HCT116 (cell line): Measurements from ENCODE around the gene IBA57. TPM values are rescaled to one million over a fixed set of nuclear protein-coding genes. Genes with fewer than 3 reads are reported as not detected.

Source experiments
- ATAC-seq: fragments of 200-7000 bp; cut with Tn5 transposase; 2 replicates; pipeline ENCODE4 v1.9.1; 2020; ENCODE audit warnings: mild to moderate bottlenecking, moderate library complexity
- BruUV-seq: library from RNA; stranded (reverse); fragments of 400-500 nt; replicated peaks from 2 replicates; lab custom pipeline; 2021; lab: Mats Ljungman, UMichigan
- CTCF ChIA-PET: fragments of 300-600 bp; sonication (Branson Sonifier 250); formaldehyde crosslinking; loops from one replicate; lab custom pipeline; 2021; ENCODE audit warnings: antibody characterized with exemption; lab: Charles Lee
- POLR2A ChIA-PET: fragments of 300-600, 350-600 bp; sonication (Branson Sonifier 250); formaldehyde crosslinking; loops from one replicate; lab custom pipeline; 2021; ENCODE audit warnings: antibody characterized with exemption; lab: Charles Lee
- RAD21 ChIA-PET, 2 experiments: fragments of 300-600 bp; sonication (Branson Sonifier 250); formaldehyde crosslinking; loops; one replicate each; lab custom pipeline; 2023; ENCODE audit warnings: low total read pairs in 2 of 2; ENCODE audit not compliant: uncharacterized antibody in 2 of 2, unreplicated experiment in 2 of 2, low non-redundant PET in 1 of 2; lab: Charles Lee
- DNase-seq: peaks from one replicate; pipeline ENCODE4 v3.0.0-alpha.2; 2010; ENCODE audit warnings: low read depth, low spot score
- H2AFZ ChIP-seq: fragments of 200-600 bp; shearing (Covaris generic), sonication (generic); 2 replicates; pipeline ENCODE4 v1.6.1; 2017; ENCODE audit warnings: low read depth, mixed run types, mixed read lengths, antibody characterized with exemption, low read length; ENCODE audit not compliant: poor library complexity, severe bottlenecking
- H3K27ac ChIP-seq: 2 replicates; pipeline ENCODE4 v1.5.1; 2012; ENCODE audit warnings: low read depth, low read length
- H3K27me3 ChIP-seq: fragments of 200-600 bp; sonication (generic); 2 replicates; pipeline ENCODE4 v1.6.1; 2016; ENCODE audit warnings: mixed run types, low read length, mixed read lengths; ENCODE audit not compliant: insufficient read depth
- H3K36me3 ChIP-seq, 2 experiments: fragments of 200-500 bp in 1 of 2; fragments of 200-600 bp in 1 of 2; sonication (Bioruptor generic) in 1 of 2; sonication (generic) in 1 of 2; 2 replicates each; pipeline versions ENCODE4 v1.5.1 to v1.6.1; 2014 to 2016; ENCODE audit warnings: low read length in 2 of 2, inconsistent platforms in 1 of 2, mixed read lengths in 1 of 2, mixed run types in 1 of 2; ENCODE audit not compliant: insufficient read depth in 2 of 2, control insufficient read depth in 1 of 2
- H3K4me1 ChIP-seq, 2 experiments: fragments of 200-600 bp in 1 of 2; sonication (generic) in 1 of 2; 2 replicates each; pipeline versions ENCODE4 v1.5.1 to v1.6.1; 2012 to 2017; ENCODE audit warnings: low read length in 2 of 2, inconsistent platforms in 1 of 2, mild to moderate bottlenecking in 1 of 2, mixed read lengths in 1 of 2, mixed run types in 1 of 2, moderate library complexity in 1 of 2; ENCODE audit not compliant: insufficient read depth in 2 of 2, control insufficient read depth in 1 of 2
- H3K4me2 ChIP-seq: fragments of 200-600 bp; sonication (generic); 2 replicates; pipeline ENCODE4 v1.6.1; 2017; ENCODE audit warnings: mixed run types, low read length, mixed read lengths
- H3K4me3 ChIP-seq, 2 experiments: fragments of 200-600 bp in 1 of 2; sonication (generic) in 1 of 2; replicated peaks in 1 of 2; 2 replicates each; pipeline ENCODE4 v1.5.1; 2011 to 2016; ENCODE audit warnings: low read length in 2 of 2, control low read depth in 1 of 2, low read depth in 1 of 2, mild to moderate bottlenecking in 1 of 2, mixed read lengths in 1 of 2, mixed run types in 1 of 2
- H3K79me2 ChIP-seq: fragments of 200-600 bp; sonication (generic); 2 replicates; pipeline ENCODE4 v1.6.1; 2017; ENCODE audit warnings: mild to moderate bottlenecking, mixed run types, low read length, moderate library complexity, mixed read lengths; ENCODE audit not compliant: insufficient read depth
- H3K9ac ChIP-seq: fragments of 200-600 bp; sonication (generic); 2 replicates; pipeline ENCODE4 v1.6.1; 2016; ENCODE audit warnings: low read length, mixed read lengths
- H3K9me2 ChIP-seq: fragments of 200-600 bp; sonication (generic), shearing (Covaris generic); 2 replicates; pipeline ENCODE4 v1.6.1; 2017; ENCODE audit warnings: mixed run types, mild to moderate bottlenecking, moderate library complexity; ENCODE audit not compliant: insufficient read depth
- H3K9me3 ChIP-seq, 2 experiments: fragments of 200-500 bp in 1 of 2; fragments of 200-600 bp in 1 of 2; sonication (Bioruptor generic) in 1 of 2; sonication (generic) in 1 of 2; 2 replicates each; pipeline ENCODE4 v1.6.1; 2014 to 2017; ENCODE audit warnings: low read length in 2 of 2, mixed read lengths in 2 of 2, inconsistent platforms in 1 of 2, low read depth in 1 of 2, mild to moderate bottlenecking in 1 of 2, mixed run types in 1 of 2, moderate library complexity in 1 of 2; ENCODE audit not compliant: control insufficient read depth in 1 of 2, insufficient read depth in 1 of 2
- H4K20me1 ChIP-seq: fragments of 200-600 bp; sonication (generic), shearing (Covaris generic); 2 replicates; pipeline ENCODE4 v1.6.1; 2017; ENCODE audit warnings: mixed run types, mild to moderate bottlenecking, moderate library complexity; ENCODE audit not compliant: insufficient read depth
- EZH2 ChIP-seq: fragments of 200-600 bp; sonication (generic); IDR thresholded peaks from 2 replicates; pipeline ENCODE4 v1.6.1; 2017; ENCODE audit warnings: antibody characterized with exemption, mixed run types
- TCF7L2 ChIP-seq: IDR thresholded peaks from 2 replicates; pipeline ENCODE4 v1.7.0; 2011; ENCODE audit warnings: borderline replicate concordance, inconsistent platforms; ENCODE audit not compliant: insufficient read depth, insufficient read length; ENCODE audit errors: extremely low read depth
- ZNF274 ChIP-seq: fragments of 200-500 bp; sonication (Bioruptor generic); IDR thresholded peaks from 2 replicates; pipeline ENCODE4 v1.6.1; 2014; ENCODE audit warnings: mild to moderate bottlenecking, low read depth, low read length, inconsistent platforms
- intact Hi-C: fragments of 100-400 bp; cut with micrococcal nuclease; formaldehyde crosslinking; loops from 2 replicates; pipeline ENCODE4 v1.10.0; 2022
- total RNA-seq: library from RNA; stranded (reverse); gene quantifications from one replicate; pipeline ENCODE4 v1.2.1, GENCODE V29; 2021; ENCODE audit not compliant: unreplicated experiment
- TF ChIP-seq, protein P1 (sequence below), 3 experiments: fragments of 200-600 bp in 1 of 3; sonication (generic) in 1 of 3; IDR thresholded peaks in 2 of 3; conservative IDR thresholded peaks in 1 of 3; 2 replicates each; pipeline ENCODE4 v1.5.1; 2012 to 2017; ENCODE audit warnings: low read depth in 2 of 3, low read length in 2 of 3, antibody characterized with exemption in 1 of 3, borderline replicate concordance in 1 of 3, control low read depth in 1 of 3, mild to moderate bottlenecking in 1 of 3, mixed read lengths in 1 of 3, mixed run types in 1 of 3, moderate library complexity in 1 of 3; ENCODE audit not compliant: insufficient read depth in 1 of 3

Gene IBA57
- total RNA-seq, 1 experiment from 2014 or later = 11.6 TPM

DNA sequence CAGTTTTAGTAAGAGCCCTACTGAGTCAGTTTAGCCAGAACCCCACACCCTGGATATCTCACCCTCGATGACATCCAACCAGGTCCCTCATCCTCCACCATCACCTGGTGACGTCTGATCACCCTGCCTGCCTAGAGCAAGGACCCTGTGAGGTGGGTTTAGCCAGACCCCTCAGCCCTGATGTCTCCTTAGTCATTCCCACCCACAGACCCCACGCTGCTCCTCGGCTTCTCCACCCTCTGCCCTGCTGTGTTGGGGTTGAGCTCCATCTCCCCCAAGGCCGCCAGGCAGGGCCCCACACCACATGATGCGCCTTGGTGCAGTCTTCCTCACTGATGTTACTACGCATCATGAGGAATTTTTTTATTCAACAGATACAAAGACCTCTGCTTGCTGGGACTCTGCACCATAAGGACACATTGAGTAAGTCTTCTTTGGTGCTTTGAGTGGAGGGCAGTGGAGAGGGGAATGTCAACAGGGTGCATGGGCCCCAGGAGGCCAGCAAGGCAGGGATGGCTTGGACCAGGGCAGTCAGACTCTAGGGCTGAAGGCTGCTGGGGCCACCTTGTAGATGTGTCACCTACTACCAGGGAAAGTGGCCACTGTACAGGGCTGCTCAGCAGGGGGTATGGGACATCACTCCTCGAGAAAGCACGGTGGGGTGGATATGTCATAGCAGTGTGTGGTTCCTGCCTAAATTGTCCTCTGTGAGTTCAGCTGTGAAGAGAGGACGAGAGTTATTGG, 1.7 kb upstream of the IBA57 start:
- Histone ChIP-seq H3K27me3 (no peaks in the 10 kb centered on the region), H3K27ac (no peak overlapping the region), H3K9me3 (no peaks in the 10 kb centered on the region), H3K4me2 (peak overlapping the region; percentile 98), H3K4me1 (peaks cover 10 to 39% of the 10 kb centered on the region in 2 experiments), H4K20me1 (no peaks in the 10 kb centered on the region), H2AFZ (no peak overlapping the region), H3K9ac (no peak overlapping the region), H3K36me3 (no peaks in the 10 kb centered on the region), H3K79me2 (peaks cover 23% of the 10 kb centered on the region), H3K4me3 (no peak overlapping the region), H3K9me2 (no peaks in the 10 kb centered on the region)
- ChIA-PET CTCF (interaction anchor here (2.5 kb wide), 1 partner anchor 33 kb away, joined by 15 read pairs; no protein-coding TSS in a partner anchor), RAD21 (no interaction called here), POLR2A (no interaction called here)
- ATAC-seq (no peak), DNase-seq (no peak)
- intact Hi-C loops = no loop called here
- BruUV-seq = no TSS peak
- no peak for TF ChIP-seq TCF7L2
- TF ChIP-seq, protein P1, sequence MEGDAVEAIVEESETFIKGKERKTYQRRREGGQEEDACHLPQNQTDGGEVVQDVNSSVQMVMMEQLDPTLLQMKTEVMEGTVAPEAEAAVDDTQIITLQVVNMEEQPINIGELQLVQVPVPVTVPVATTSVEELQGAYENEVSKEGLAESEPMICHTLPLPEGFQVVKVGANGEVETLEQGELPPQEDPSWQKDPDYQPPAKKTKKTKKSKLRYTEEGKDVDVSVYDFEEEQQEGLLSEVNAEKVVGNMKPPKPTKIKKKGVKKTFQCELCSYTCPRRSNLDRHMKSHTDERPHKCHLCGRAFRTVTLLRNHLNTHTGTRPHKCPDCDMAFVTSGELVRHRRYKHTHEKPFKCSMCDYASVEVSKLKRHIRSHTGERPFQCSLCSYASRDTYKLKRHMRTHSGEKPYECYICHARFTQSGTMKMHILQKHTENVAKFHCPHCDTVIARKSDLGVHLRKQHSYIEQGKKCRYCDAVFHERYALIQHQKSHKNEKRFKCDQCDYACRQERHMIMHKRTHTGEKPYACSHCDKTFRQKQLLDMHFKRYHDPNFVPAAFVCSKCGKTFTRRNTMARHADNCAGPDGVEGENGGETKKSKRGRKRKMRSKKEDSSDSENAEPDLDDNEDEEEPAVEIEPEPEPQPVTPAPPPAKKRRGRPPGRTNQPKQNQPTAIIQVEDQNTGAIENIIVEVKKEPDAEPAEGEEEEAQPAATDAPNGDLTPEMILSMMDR (IDR thresholded peaks at IDR 0.05 in 2 of 3, conservative IDR thresholded peaks at IDR 0.05 in 1 of 3; ENCODE audit: borderline replicate concordance in 1 of 3, insufficient read depth in 1 of 3, low read depth in 2 of 3, low read length in 2 of 3) = no peak
- no peak for TF ChIP-seq EZH2
- TF ChIP-seq ZNF274 = no peak
